IMR-90 (cell line): ENCODE measurements around the gene KIF5C.

Source experiments
- CEBPB ChIP-seq: IDR thresholded peaks from 2 replicates; pipeline ENCODE4 v1.6.1; 2012; ENCODE audit warnings: low read depth, low read length, improper control_type of control experiment
- CHD1 ChIP-seq: IDR thresholded peaks from 2 replicates; pipeline ENCODE4 v1.6.1; 2012; ENCODE audit warnings: low read depth, low read length, improper control_type of control experiment
- MAZ ChIP-seq: IDR thresholded peaks from 2 replicates; pipeline ENCODE4 v1.6.1; 2012; ENCODE audit warnings: low read depth, mild to moderate bottlenecking, low read length, improper control_type of control experiment, moderate library complexity, borderline replicate concordance
- MXI1 ChIP-seq: IDR thresholded peaks from 2 replicates; pipeline ENCODE4 v1.6.1; 2012; ENCODE audit warnings: low read depth, mild to moderate bottlenecking, low read length, moderate library complexity, borderline replicate concordance
- POLR2A ChIP-seq: IDR thresholded peaks from 2 replicates; pipeline ENCODE4 v1.6.1; 2012; ENCODE audit warnings: mild to moderate bottlenecking, low read depth, low read length
- RAD21 ChIP-seq: IDR thresholded peaks from 2 replicates; pipeline ENCODE4 v1.6.1; 2012; ENCODE audit warnings: low read length, improper control_type of control experiment
- RCOR1 ChIP-seq: IDR thresholded peaks from 2 replicates; pipeline ENCODE4 v1.6.1; 2012; ENCODE audit warnings: mild to moderate bottlenecking, low read length, improper control_type of control experiment; ENCODE audit not compliant: insufficient replicate concordance
- RFX5 ChIP-seq: IDR thresholded peaks from 2 replicates; pipeline ENCODE4 v1.8.0; 2012; ENCODE audit warnings: low read depth, mild to moderate bottlenecking, low read length, moderate library complexity
- SMC3 ChIP-seq: fragments of 150-350 bp; IDR thresholded peaks from 2 replicates; pipeline ENCODE4 v1.6.1; 2016; ENCODE audit warnings: low read depth, mild to moderate bottlenecking, antibody characterized with exemption, low read length, moderate library complexity
- USF2 ChIP-seq: fragments of 150-350 bp; IDR thresholded peaks from 2 replicates; pipeline ENCODE4 v1.6.1; 2017; ENCODE audit warnings: mild to moderate bottlenecking, antibody characterized with exemption, low read length, low read depth
- TF ChIP-seq, protein P1 (sequence below): conservative IDR thresholded peaks from 2 replicates; pipeline ENCODE4 v1.5.1; 2012; ENCODE audit warnings: mild to moderate bottlenecking, low read depth, low read length, improper control_type of control experiment
- TF ChIP-seq, protein P2 (sequence below): fragments of 150-350 bp; IDR thresholded peaks from 2 replicates; pipeline ENCODE4 v1.6.1; 2016; ENCODE audit warnings: low read depth, mild to moderate bottlenecking, low read length, moderate library complexity, borderline replicate concordance

DNA sequence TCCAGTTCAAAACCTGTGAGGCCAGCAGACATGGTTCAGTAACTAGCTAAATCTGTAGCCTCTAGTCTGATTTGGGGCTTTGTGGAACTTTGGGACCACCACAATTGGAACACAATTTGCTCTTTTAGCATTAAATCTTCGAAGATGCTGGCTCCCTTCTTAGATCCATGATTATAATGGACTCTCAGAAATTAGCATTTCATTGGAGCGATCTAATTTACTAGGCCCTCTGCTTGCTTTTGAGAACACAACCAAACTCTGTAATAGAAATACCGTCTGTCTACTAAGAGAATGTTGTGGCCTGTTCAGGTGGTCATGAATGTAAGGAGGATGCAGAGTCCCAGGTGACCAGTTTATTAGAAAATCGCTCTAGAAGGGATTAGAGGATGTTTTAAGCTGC lies 93.3 kb downstream of the KIF5C start:
- TF ChIP-seq, protein P1, sequence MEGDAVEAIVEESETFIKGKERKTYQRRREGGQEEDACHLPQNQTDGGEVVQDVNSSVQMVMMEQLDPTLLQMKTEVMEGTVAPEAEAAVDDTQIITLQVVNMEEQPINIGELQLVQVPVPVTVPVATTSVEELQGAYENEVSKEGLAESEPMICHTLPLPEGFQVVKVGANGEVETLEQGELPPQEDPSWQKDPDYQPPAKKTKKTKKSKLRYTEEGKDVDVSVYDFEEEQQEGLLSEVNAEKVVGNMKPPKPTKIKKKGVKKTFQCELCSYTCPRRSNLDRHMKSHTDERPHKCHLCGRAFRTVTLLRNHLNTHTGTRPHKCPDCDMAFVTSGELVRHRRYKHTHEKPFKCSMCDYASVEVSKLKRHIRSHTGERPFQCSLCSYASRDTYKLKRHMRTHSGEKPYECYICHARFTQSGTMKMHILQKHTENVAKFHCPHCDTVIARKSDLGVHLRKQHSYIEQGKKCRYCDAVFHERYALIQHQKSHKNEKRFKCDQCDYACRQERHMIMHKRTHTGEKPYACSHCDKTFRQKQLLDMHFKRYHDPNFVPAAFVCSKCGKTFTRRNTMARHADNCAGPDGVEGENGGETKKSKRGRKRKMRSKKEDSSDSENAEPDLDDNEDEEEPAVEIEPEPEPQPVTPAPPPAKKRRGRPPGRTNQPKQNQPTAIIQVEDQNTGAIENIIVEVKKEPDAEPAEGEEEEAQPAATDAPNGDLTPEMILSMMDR = no peak
- TF ChIP-seq POLR2A (no peak), RFX5 (no peak), MXI1 (no peak), USF2 (no peak), RCOR1 (no peak), CEBPB (no peak), RAD21 (no peak), SMC3 (no peak), CHD1 (no peak), MAZ (no peak)
- TF ChIP-seq, protein P2, sequence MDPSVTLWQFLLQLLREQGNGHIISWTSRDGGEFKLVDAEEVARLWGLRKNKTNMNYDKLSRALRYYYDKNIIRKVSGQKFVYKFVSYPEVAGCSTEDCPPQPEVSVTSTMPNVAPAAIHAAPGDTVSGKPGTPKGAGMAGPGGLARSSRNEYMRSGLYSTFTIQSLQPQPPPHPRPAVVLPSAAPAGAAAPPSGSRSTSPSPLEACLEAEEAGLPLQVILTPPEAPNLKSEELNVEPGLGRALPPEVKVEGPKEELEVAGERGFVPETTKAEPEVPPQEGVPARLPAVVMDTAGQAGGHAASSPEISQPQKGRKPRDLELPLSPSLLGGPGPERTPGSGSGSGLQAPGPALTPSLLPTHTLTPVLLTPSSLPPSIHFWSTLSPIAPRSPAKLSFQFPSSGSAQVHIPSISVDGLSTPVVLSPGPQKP = no peak
